Activated B cell treated with CpG ODN at 0.5 μM for 24 hours (primary cell): Measurements from ENCODE around the gene ING1. TPM values are rescaled to one million over a fixed set of nuclear protein-coding genes. Genes with fewer than 3 reads are reported as not detected.

Source experiments
- ATAC-seq: fragments of 200-7000 bp; cut with Tn5 transposase; one replicate; pipeline ENCODE4 v1.10.0; 2021; ENCODE audit warnings: low read depth, mild to moderate bottlenecking, moderate library complexity
- CTCF ChIA-PET: fragments of 350-600 bp; sonication (Branson Sonifier 250); formaldehyde crosslinking; loops from one replicate; lab custom pipeline; 2021; ENCODE audit warnings: antibody characterized with exemption; lab: Charles Lee
- POLR2A ChIA-PET: fragments of 350-600 bp; sonication (Branson Sonifier 250); formaldehyde crosslinking; loops from one replicate; lab custom pipeline; 2021; ENCODE audit warnings: antibody characterized with exemption; lab: Charles Lee
- DNase-seq: peaks from one replicate; pipeline ENCODE4 v3.0.0; 2022
- H3K27ac Mint-ChIP-seq: one replicate; pipeline ENCODE4 v1.8.0; 2020; ENCODE audit warnings: mixed read lengths
- H3K27me3 Mint-ChIP-seq: one replicate; pipeline ENCODE4 v1.8.0; 2021; ENCODE audit warnings: mixed read lengths
- H3K36me3 Mint-ChIP-seq: one replicate; pipeline ENCODE4 v1.8.0; 2021; ENCODE audit warnings: low read depth, mixed read lengths
- H3K4me1 Mint-ChIP-seq: one replicate; pipeline ENCODE4 v1.8.0; 2021; ENCODE audit warnings: mixed read lengths
- H3K4me3 Mint-ChIP-seq: one replicate; pipeline ENCODE4 v1.8.0; 2020; ENCODE audit warnings: mild to moderate bottlenecking, mixed read lengths
- H3K9me3 Mint-ChIP-seq: one replicate; pipeline ENCODE4 v1.8.0; 2020; ENCODE audit warnings: mixed read lengths
- intact Hi-C: fragments of 100-400 bp; cut with micrococcal nuclease; formaldehyde crosslinking; loops from one replicate; pipeline ENCODE4 v1.15.1; 2024
- total RNA-seq: library from RNA; stranded (reverse); gene quantifications from 2 replicates; pipeline ENCODE4 v1.2.3, GENCODE V29; 2022
- TF ChIP-seq, protein P1 (sequence below): fragments of 200-600 bp; IDR thresholded peaks from one replicate; pipeline ENCODE4 v1.8.0; 2022; ENCODE audit warnings: antibody characterized with exemption, mild to moderate bottlenecking

Gene ING1
- total RNA-seq, 1 donor from 2014 or later = 14.3 TPM

DNA sequence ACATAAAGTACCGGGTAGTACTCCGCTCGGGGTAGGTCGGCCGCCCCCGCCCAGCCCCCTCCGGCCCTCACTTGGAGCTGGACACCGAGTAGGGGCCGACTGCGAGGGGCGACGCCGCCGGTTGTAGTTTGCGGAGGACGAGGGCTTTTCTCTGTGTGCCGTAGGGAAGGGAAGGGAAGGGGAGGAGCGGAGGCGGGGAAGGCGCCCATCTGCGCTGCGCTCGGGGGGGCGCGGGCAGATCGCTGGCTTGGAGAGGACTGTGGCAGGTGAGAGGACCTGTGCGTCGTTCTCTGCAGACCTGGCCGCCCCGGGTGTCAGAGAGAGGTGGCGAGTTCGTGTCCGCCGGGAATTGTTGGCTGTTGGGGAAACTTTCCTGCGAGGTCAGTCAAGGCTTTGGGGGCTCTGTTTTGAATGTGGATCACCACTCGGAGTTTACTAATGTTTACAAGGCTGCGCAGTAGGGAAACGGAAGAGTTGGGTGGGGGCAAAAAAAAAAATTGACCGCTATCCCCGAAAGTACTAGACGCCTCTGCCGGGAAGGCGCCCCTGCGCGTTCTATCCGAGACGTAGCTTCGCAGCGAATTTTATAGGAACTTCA is 1.4 kb downstream of the ING1 start:
- TF ChIP-seq, protein P1, sequence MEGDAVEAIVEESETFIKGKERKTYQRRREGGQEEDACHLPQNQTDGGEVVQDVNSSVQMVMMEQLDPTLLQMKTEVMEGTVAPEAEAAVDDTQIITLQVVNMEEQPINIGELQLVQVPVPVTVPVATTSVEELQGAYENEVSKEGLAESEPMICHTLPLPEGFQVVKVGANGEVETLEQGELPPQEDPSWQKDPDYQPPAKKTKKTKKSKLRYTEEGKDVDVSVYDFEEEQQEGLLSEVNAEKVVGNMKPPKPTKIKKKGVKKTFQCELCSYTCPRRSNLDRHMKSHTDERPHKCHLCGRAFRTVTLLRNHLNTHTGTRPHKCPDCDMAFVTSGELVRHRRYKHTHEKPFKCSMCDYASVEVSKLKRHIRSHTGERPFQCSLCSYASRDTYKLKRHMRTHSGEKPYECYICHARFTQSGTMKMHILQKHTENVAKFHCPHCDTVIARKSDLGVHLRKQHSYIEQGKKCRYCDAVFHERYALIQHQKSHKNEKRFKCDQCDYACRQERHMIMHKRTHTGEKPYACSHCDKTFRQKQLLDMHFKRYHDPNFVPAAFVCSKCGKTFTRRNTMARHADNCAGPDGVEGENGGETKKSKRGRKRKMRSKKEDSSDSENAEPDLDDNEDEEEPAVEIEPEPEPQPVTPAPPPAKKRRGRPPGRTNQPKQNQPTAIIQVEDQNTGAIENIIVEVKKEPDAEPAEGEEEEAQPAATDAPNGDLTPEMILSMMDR = no peak
- peak overlapping the region; percentile 96 for H3K4me3 Mint-ChIP-seq
- H3K36me3 Mint-ChIP-seq = peaks cover 23% of the 10 kb centered on the region
- H3K27me3 Mint-ChIP-seq = no peaks in the 10 kb centered on the region
- peak overlapping the region; percentile 97 for H3K27ac Mint-ChIP-seq
- peaks cover 38% of the 10 kb centered on the region for H3K4me1 Mint-ChIP-seq
- intact Hi-C loops = loop anchor here (1.0 to 10.0 kb wide), 13 partner anchors 9 to 1870 kb away; partner anchors contain the start of genes CARS2, IRS2 and TUBGCP3
- ChIA-PET POLR2A (interaction anchor here (0.5 to 6.8 kb wide), 38 partner anchors 9 to 487 kb away, joined by 3 to 169 read pairs (median 5); partner anchors contain the start of genes ANKRD10, CARS2, NAXD and RAB20), CTCF (interaction anchor here (0.7 to 2.2 kb wide), 5 partner anchors 34 to 121 kb away, joined by 5 to 11 read pairs (median 6); no protein-coding TSS in a partner anchor)
- H3K9me3 Mint-ChIP-seq = no peaks in the 10 kb centered on the region
- DNase-seq (peak; percentile 58), ATAC-seq (no peak)

- H3K27me3 Mint-ChIP-seq = no peaks in the 10 kb centered on the region
- CTCF ChIA-PET = interaction anchor here (0.7 to 3.2 kb wide), 6 partner anchors 35 to 122 kb away, joined by 5 to 16 read pairs (median 6); no protein-coding TSS in a partner anchor
- H3K9me3 Mint-ChIP-seq = no peaks in the 10 kb centered on the region
- intact Hi-C loops = loop anchor here (1.0 to 10.0 kb wide), 10 partner anchors 9 to 1869 kb away; partner anchors contain the start of genes CARS2, IRS2 and TUBGCP3
- DNase-seq (peak; percentile 88), ATAC-seq (peak; percentile 62)
- POLR2A ChIA-PET = interaction anchor here (0.5 to 6.8 kb wide), 40 partner anchors 8 to 486 kb away, joined by 3 to 169 read pairs (median 5); partner anchors contain the start of genes ANKRD10, CARS2, NAXD and RAB20
- TF ChIP-seq, protein P1 = no peak
- peaks cover 39% of the 10 kb centered on the region for H3K4me1 Mint-ChIP-seq
- peak overlapping the region; percentile 96 for H3K4me3 Mint-ChIP-seq
- H3K27ac Mint-ChIP-seq = peak overlapping the region; percentile 97
- H3K36me3 Mint-ChIP-seq = peaks cover 26% of the 10 kb centered on the region
Measured at GRCh38 chr13:110715395-110716246, 2.1 kb downstream of the ING1 start.

DNA sequence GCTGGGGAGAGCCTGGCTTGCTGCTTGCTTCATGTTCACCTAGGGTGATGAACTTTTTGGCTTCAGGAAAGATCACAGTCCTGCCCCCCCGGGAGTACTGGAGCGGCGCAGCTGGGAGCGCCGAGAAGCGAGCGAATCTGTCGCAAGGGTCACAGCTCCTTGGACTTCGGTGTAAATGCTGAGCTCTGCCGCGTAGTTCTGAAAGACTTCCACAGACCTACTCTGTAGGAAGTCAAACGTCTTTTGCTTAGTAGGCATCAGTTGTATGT is 2.7 kb downstream of the ING1 start:
- H3K27me3 Mint-ChIP-seq = no peaks in the 10 kb centered on the region
- CTCF ChIA-PET = interaction anchor here (3.2 kb wide), 1 partner anchor 71 kb away, joined by 16 read pairs; no protein-coding TSS in a partner anchor
- peak overlapping the region; percentile 97 for H3K27ac Mint-ChIP-seq
- H3K4me1 Mint-ChIP-seq = peaks cover 36% of the 10 kb centered on the region
- peak overlapping the region; percentile 96 for H3K4me3 Mint-ChIP-seq
- POLR2A ChIA-PET = interaction anchor here (1.1 to 6.8 kb wide), 5 partner anchors 10 to 469 kb away, joined by 4 to 169 read pairs (median 8); partner anchors contain the start of gene CARS2
- TF ChIP-seq, protein P1 = no peak
- ATAC-seq (no peak), DNase-seq (no peak)
- intact Hi-C loops = loop anchor here (10.0 kb wide), 2 partner anchors 931 to 1869 kb away; partner anchors contain the start of genes IRS2 and TUBGCP3
- peaks cover 31% of the 10 kb centered on the region for H3K36me3 Mint-ChIP-seq
- H3K9me3 Mint-ChIP-seq = no peaks in the 10 kb centered on the region

- H3K27me3 Mint-ChIP-seq = no peaks in the 10 kb centered on the region
- no peak overlapping the region for H3K4me3 Mint-ChIP-seq
- ATAC-seq (no peak), DNase-seq (no peak)
- intact Hi-C loops = loop anchor here (10.0 kb wide), 2 partner anchors 934 to 1866 kb away; partner anchors contain the start of genes IRS2 and TUBGCP3
- no peak overlapping the region for H3K27ac Mint-ChIP-seq
- POLR2A ChIA-PET = interaction anchor here (1.0 kb wide), 1 partner anchor 196 kb away, joined by 4 read pairs; the partner anchor contains the start of gene ANKRD10
- no peaks in the 10 kb centered on the region for H3K9me3 Mint-ChIP-seq
- TF ChIP-seq, protein P1 = no peak
- H3K4me1 Mint-ChIP-seq = peaks cover 27% of the 10 kb centered on the region
- peaks cover 40% of the 10 kb centered on the region for H3K36me3 Mint-ChIP-seq
- CTCF ChIA-PET = interaction anchor here (3.2 kb wide), 1 partner anchor 74 kb away, joined by 16 read pairs; no protein-coding TSS in a partner anchor
Measured at GRCh38 chr13:110719036-110719710, 5.7 kb downstream of the ING1 start.
